Panc1 (cell line): ENCODE data around the gene SLC35D2. TPM values are rescaled to one million over a fixed set of nuclear protein-coding genes. Genes with fewer than 3 reads are reported as not detected.

Experiments used
- ATAC-seq: fragments of 200-7000 bp; cut with Tn5 transposase; 2 replicates; pipeline ENCODE4 v1.9.1; 2020; ENCODE audit warnings: mild to moderate bottlenecking, moderate library complexity
- BruUV-seq: library from RNA; stranded (reverse); fragments of 400-500 nt; replicated peaks from 2 replicates; lab custom pipeline; 2021; lab: Mats Ljungman, UMichigan
- CTCF ChIA-PET: fragments of 300-600 bp; sonication (Branson Sonifier 250); formaldehyde crosslinking; loops from one replicate; lab custom pipeline; 2022; ENCODE audit warnings: antibody characterized with exemption; lab: Charles Lee
- POLR2A ChIA-PET: fragments of 300-600 bp; sonication (Branson Sonifier 250); formaldehyde crosslinking; loops from one replicate; lab custom pipeline; 2022; ENCODE audit warnings: antibody characterized with exemption; lab: Charles Lee
- DNase-seq: peaks from one replicate; pipeline ENCODE4 v3.0.0-alpha.2; 2010; ENCODE audit warnings: low read depth, low spot score
- H3K27ac ChIP-seq: 2 replicates; pipeline ENCODE4 v1.5.1; 2011; ENCODE audit warnings: mild to moderate bottlenecking, low read length, inconsistent platforms
- H3K27me3 ChIP-seq: fragments of 200-500 bp; sonication (Bioruptor generic); 2 replicates; pipeline ENCODE4 v1.6.0; 2014; ENCODE audit warnings: low read length, inconsistent platforms; ENCODE audit not compliant: control insufficient read depth, insufficient read depth
- H3K36me3 ChIP-seq: fragments of 200-500 bp; sonication (Bioruptor generic); 2 replicates; pipeline ENCODE4 v1.5.1; 2014; ENCODE audit warnings: inconsistent platforms, mild to moderate bottlenecking, low read length, moderate library complexity; ENCODE audit not compliant: control insufficient read depth, insufficient read depth
- H3K4me1 ChIP-seq: 2 replicates; pipeline ENCODE4 v1.5.1; 2011; ENCODE audit warnings: inconsistent platforms, mild to moderate bottlenecking, low read length, moderate library complexity; ENCODE audit not compliant: control insufficient read depth, insufficient read depth
- H3K4me3 ChIP-seq, 2 experiments: 2 replicates each; pipeline ENCODE4 v1.5.1; 2011 to 2012; ENCODE audit warnings: low read depth in 2 of 2, low read length in 2 of 2, mild to moderate bottlenecking in 2 of 2, inconsistent platforms in 1 of 2, moderate library complexity in 1 of 2
- H3K9me3 ChIP-seq: fragments of 200-500 bp; sonication (Bioruptor generic); 2 replicates; pipeline ENCODE4 v1.5.1; 2014; ENCODE audit warnings: low read depth, mild to moderate bottlenecking, inconsistent platforms, low read length, moderate library complexity; ENCODE audit not compliant: control insufficient read depth, insufficient read depth
- POLR2AphosphoS5 ChIP-seq: IDR thresholded peaks from 2 replicates; pipeline ENCODE4 v1.6.1; 2012; ENCODE audit warnings: mild to moderate bottlenecking, low read depth, low read length, moderate library complexity
- REST ChIP-seq, 2 experiments: IDR thresholded peaks; 2 replicates each; pipeline ENCODE4 v1.6.1; 2011 to 2012; ENCODE audit warnings: low read depth in 2 of 2, control low read depth in 1 of 2, low read length in 1 of 2, mild to moderate bottlenecking in 1 of 2, moderate library complexity in 1 of 2; ENCODE audit not compliant: insufficient read depth in 1 of 2
- SIN3A ChIP-seq: IDR thresholded peaks from 2 replicates; pipeline ENCODE4 v1.6.1; 2012; ENCODE audit warnings: low read depth, mild to moderate bottlenecking, low read length, moderate library complexity, borderline replicate concordance; ENCODE audit not compliant: insufficient read depth
- TCF7L2 ChIP-seq: IDR thresholded peaks from 2 replicates; pipeline ENCODE4 v1.6.1; 2011; ENCODE audit warnings: mild to moderate bottlenecking, low read depth, low read length, inconsistent platforms
- in situ Hi-C: cut with HindIII; loops from 2 replicates; pipeline ENCODE4 v1.10.0; 2016; ENCODE audit warnings: low sequenced_read_pairs, low pct_unique_long_range_greater_than_20kb
- intact Hi-C: fragments of 100-400 bp; cut with micrococcal nuclease; formaldehyde crosslinking; loops from one replicate; pipeline ENCODE4 v1.10.0; 2022; ENCODE audit not compliant: unreplicated experiment
- total RNA-seq: library from RNA; stranded (reverse); gene quantifications from one replicate; pipeline ENCODE4 v1.2.1, GENCODE V29; 2021; ENCODE audit not compliant: unreplicated experiment
- TF ChIP-seq, protein P1 (sequence below): fragments of 450-650 bp; IDR thresholded peaks from 2 replicates; pipeline ENCODE4 v1.5.1; 2017; ENCODE audit warnings: mild to moderate bottlenecking

SLC35D2 gene
- total RNA-seq, 1 experiment from 2014 or later: 23.7 TPM

- POLR2A ChIA-PET: no interaction called here
- Histone ChIP-seq H3K4me3 (no peak overlapping the region), H3K9me3 (no peaks in the 10 kb centered on the region), H3K27me3 (no peaks in the 10 kb centered on the region), H3K4me1 (no peaks in the 10 kb centered on the region), H3K27ac (no peak overlapping the region), H3K36me3 (peaks cover 6% of the 10 kb centered on the region; the same call in 1 of the 2 replicates)
- TF ChIP-seq POLR2AphosphoS5 (no peak), SIN3A (no peak), TCF7L2 (no peak), REST (IDR thresholded peaks at IDR 0.05; ENCODE audit: insufficient read depth in 1 of 2, low read depth in 2 of 2, low read length in 1 of 2) (no peak)
- TF ChIP-seq, protein P1, sequence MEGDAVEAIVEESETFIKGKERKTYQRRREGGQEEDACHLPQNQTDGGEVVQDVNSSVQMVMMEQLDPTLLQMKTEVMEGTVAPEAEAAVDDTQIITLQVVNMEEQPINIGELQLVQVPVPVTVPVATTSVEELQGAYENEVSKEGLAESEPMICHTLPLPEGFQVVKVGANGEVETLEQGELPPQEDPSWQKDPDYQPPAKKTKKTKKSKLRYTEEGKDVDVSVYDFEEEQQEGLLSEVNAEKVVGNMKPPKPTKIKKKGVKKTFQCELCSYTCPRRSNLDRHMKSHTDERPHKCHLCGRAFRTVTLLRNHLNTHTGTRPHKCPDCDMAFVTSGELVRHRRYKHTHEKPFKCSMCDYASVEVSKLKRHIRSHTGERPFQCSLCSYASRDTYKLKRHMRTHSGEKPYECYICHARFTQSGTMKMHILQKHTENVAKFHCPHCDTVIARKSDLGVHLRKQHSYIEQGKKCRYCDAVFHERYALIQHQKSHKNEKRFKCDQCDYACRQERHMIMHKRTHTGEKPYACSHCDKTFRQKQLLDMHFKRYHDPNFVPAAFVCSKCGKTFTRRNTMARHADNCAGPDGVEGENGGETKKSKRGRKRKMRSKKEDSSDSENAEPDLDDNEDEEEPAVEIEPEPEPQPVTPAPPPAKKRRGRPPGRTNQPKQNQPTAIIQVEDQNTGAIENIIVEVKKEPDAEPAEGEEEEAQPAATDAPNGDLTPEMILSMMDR: no peak
- no peak for DNase-seq
- intact Hi-C loops (no loop called here), in situ Hi-C loops (no loop called here)
- peak; percentile 70; the same call in 1 of the 2 replicates for ATAC-seq
- BruUV-seq: no TSS peak
- CTCF ChIA-PET: interaction anchor here (0.6 to 0.9 kb wide), 2 partner anchors 52 to 74 kb away, joined by 7 read pairs; no protein-coding TSS in a partner anchor
Measured at GRCh38 chr9:96391021-96391765, 7.7 kb upstream of the SLC35D2 start.

GRCh38 chr9:96388144-96388543 lies 4.6 kb upstream of the SLC35D2 start:
- no peaks in the 10 kb centered on the region for H3K9me3 ChIP-seq
- in situ Hi-C loops: no loop called here
- TF ChIP-seq POLR2AphosphoS5 (no peak), SIN3A (no peak), REST (IDR thresholded peaks at IDR 0.05; ENCODE audit: insufficient read depth in 1 of 2, low read depth in 2 of 2, low read length in 1 of 2) (no peak), TCF7L2 (no peak)
- TF ChIP-seq, protein P1: no peak
- ChIA-PET POLR2A (no interaction called here), CTCF (no interaction called here)
- H3K4me1 ChIP-seq: peaks cover 9% of the 10 kb centered on the region
- intact Hi-C loops: no loop called here
- ATAC-seq: no peak
- peaks cover 6% of the 10 kb centered on the region; the same call in 1 of the 2 replicates for H3K36me3 ChIP-seq
- no peak for DNase-seq
- H3K4me3 ChIP-seq: no peak overlapping the region
- H3K27ac ChIP-seq: no peak overlapping the region
- BruUV-seq: no TSS peak
- no peaks in the 10 kb centered on the region for H3K27me3 ChIP-seq
